ENCODE measurements around the gene SECISBP2.

The SECISBP2 gene

GRCh38 chr9:89304020-89304833, 14.1 kb upstream of the SECISBP2 start:
- no peak overlapping the region for H2BK120ac ChIP-seq (ENCODE audit: insufficient read depth, low read length, poor library complexity)
- no peak overlapping the region for H2AFZ ChIP-seq (ENCODE audit: insufficient read depth, low read length, poor library complexity)
- no peak overlapping the region for H4K12ac ChIP-seq (ENCODE audit: low read depth, low read length)
- H3K4me2 ChIP-seq (ENCODE audit: low read length), result no peak overlapping the region
- no peak overlapping the region for H2BK12ac ChIP-seq (ENCODE audit: low read length)
- H3K27me3 ChIP-seq (ENCODE audit: insufficient read depth, low read length), result no peaks in the 10 kb centered on the region
- H3K9ac ChIP-seq (ENCODE audit: low read length), result no peak overlapping the region
- H3K4ac ChIP-seq (ENCODE audit: low read depth, low read length), result no peak overlapping the region
- H3K79me2 ChIP-seq (ENCODE audit: control insufficient read depth, insufficient read depth, low read length, poor library complexity), result no peaks in the 10 kb centered on the region
- peaks cover 3% of the 10 kb centered on the region for H3K79me1 ChIP-seq (ENCODE audit: low read length)
- no peak overlapping the region for H3K27ac ChIP-seq (ENCODE audit: low read depth, low read length)
- no peak overlapping the region for H3K18ac ChIP-seq (ENCODE audit: low read length)
- H3K4me3 ChIP-seq (ENCODE audit: low read depth, low read length), result no peak overlapping the region
- H3K36me3 ChIP-seq (ENCODE audit: control insufficient read depth in 1 of 2, insufficient read depth in 2 of 2, low read length in 2 of 2), result no peaks in the 10 kb centered on the region
- H3K4me1 ChIP-seq (ENCODE audit: control insufficient read depth in 1 of 2, insufficient read depth in 2 of 2, low read length in 2 of 2), result peaks cover 1 to 4% of the 10 kb centered on the region in 2 experiments
- no peak overlapping the region for H2AK5ac ChIP-seq (ENCODE audit: low read length)
- H2BK5ac ChIP-seq (ENCODE audit: low read depth, low read length, poor library complexity), result no peak overlapping the region
- peak in 1 of 2 donors; percentile 9 for DNase-seq
- H3K14ac ChIP-seq (ENCODE audit: low read length), result no peak overlapping the region
- no peak overlapping the region for H4K91ac ChIP-seq (ENCODE audit: low read depth, low read length)
- no peaks in the 10 kb centered on the region for H3K9me3 ChIP-seq (ENCODE audit: insufficient read depth, low read depth, low read length)
- WGBS (ENCODE audit: extremely low coverage, insufficient coverage, insufficient read length), result no CpG with 5 or more reads among the region's 7 CpGs
- no peak overlapping the region for H3K23ac ChIP-seq (ENCODE audit: low read length)
- no peak overlapping the region for H4K8ac ChIP-seq (ENCODE audit: low read depth, low read length)

- WGBS (ENCODE audit: extremely low coverage, insufficient coverage, insufficient read length), result no CpG with 5 or more reads among the region's 2 CpGs
- Histone ChIP-seq H4K91ac (ENCODE audit: low read depth, low read length) (no peak overlapping the region), H3K27ac (ENCODE audit: low read depth, low read length) (no peak overlapping the region), H4K8ac (ENCODE audit: low read depth, low read length) (no peak overlapping the region), H3K23ac (ENCODE audit: low read length) (no peak overlapping the region), H3K14ac (ENCODE audit: low read length) (no peak overlapping the region), H3K9me3 (ENCODE audit: insufficient read depth, low read depth, low read length) (no peaks in the 10 kb centered on the region), H2BK120ac (ENCODE audit: insufficient read depth, low read length, poor library complexity) (no peak overlapping the region), H3K27me3 (ENCODE audit: insufficient read depth, low read length) (no peaks in the 10 kb centered on the region), H2BK5ac (ENCODE audit: low read depth, low read length, poor library complexity) (no peak overlapping the region), H3K79me2 (ENCODE audit: control insufficient read depth, insufficient read depth, low read length, poor library complexity) (no peaks in the 10 kb centered on the region), H2AFZ (ENCODE audit: insufficient read depth, low read length, poor library complexity) (no peak overlapping the region), H2AK5ac (ENCODE audit: low read length) (no peak overlapping the region), H3K9ac (ENCODE audit: low read length) (no peak overlapping the region), H3K4ac (ENCODE audit: low read depth, low read length) (no peak overlapping the region), H4K12ac (ENCODE audit: low read depth, low read length) (no peak overlapping the region), H3K4me2 (ENCODE audit: low read length) (no peak overlapping the region), H3K79me1 (ENCODE audit: low read length) (peaks cover 5% of the 10 kb centered on the region), H3K4me3 (ENCODE audit: low read depth, low read length) (no peak overlapping the region), H3K36me3 (ENCODE audit: control insufficient read depth in 1 of 2, insufficient read depth in 2 of 2, low read length in 2 of 2) (no peaks in the 10 kb centered on the region), H2BK12ac (ENCODE audit: low read length) (no peak overlapping the region), H3K4me1 (ENCODE audit: control insufficient read depth in 1 of 2, insufficient read depth in 2 of 2, low read length in 2 of 2) (peaks cover 5 to 6% of the 10 kb centered on the region in 2 experiments), H3K18ac (ENCODE audit: low read length) (no peak overlapping the region)
- no peak for DNase-seq
Observed at GRCh38 chr9:89304834-89305188, 13.5 kb upstream of the SECISBP2 start.

- Histone ChIP-seq H4K8ac (ENCODE audit: low read depth, low read length) (no peak overlapping the region), H3K79me2 (ENCODE audit: control insufficient read depth, insufficient read depth, low read length, poor library complexity) (peaks cover 5% of the 10 kb centered on the region), H3K4ac (ENCODE audit: low read depth, low read length) (no peak overlapping the region), H3K18ac (ENCODE audit: low read length) (no peak overlapping the region), H2AK5ac (ENCODE audit: low read length) (no peak overlapping the region), H3K36me3 (ENCODE audit: control insufficient read depth in 1 of 2, insufficient read depth in 2 of 2, low read length in 2 of 2) (no peaks in the 10 kb centered on the region), H3K4me3 (ENCODE audit: low read depth, low read length) (no peak overlapping the region), H4K91ac (ENCODE audit: low read depth, low read length) (no peak overlapping the region), H3K4me2 (ENCODE audit: low read length) (no peak overlapping the region), H3K27me3 (ENCODE audit: insufficient read depth, low read length) (no peaks in the 10 kb centered on the region), H2BK12ac (ENCODE audit: low read length) (no peak overlapping the region), H2BK120ac (ENCODE audit: insufficient read depth, low read length, poor library complexity) (no peak overlapping the region), H4K12ac (ENCODE audit: low read depth, low read length) (no peak overlapping the region), H2BK5ac (ENCODE audit: low read depth, low read length, poor library complexity) (no peak overlapping the region), H3K14ac (ENCODE audit: low read length) (no peak overlapping the region), H3K9ac (ENCODE audit: low read length) (no peak overlapping the region), H3K27ac (ENCODE audit: low read depth, low read length) (no peak overlapping the region), H3K4me1 (ENCODE audit: control insufficient read depth in 1 of 2, insufficient read depth in 2 of 2, low read length in 2 of 2) (peaks cover 5 to 6% of the 10 kb centered on the region in 2 experiments), H2AFZ (ENCODE audit: insufficient read depth, low read length, poor library complexity) (no peak overlapping the region), H3K79me1 (ENCODE audit: low read length) (peaks cover 11% of the 10 kb centered on the region), H3K9me3 (ENCODE audit: insufficient read depth, low read depth, low read length) (no peaks in the 10 kb centered on the region), H3K23ac (ENCODE audit: low read length) (no peak overlapping the region)
- WGBS (ENCODE audit: extremely low coverage, insufficient coverage, insufficient read length), result no CpG with 5 or more reads among the region's 3 CpGs
- DNase-seq, result no peak
Observed at GRCh38 chr9:89305868-89306267, 12.4 kb upstream of the SECISBP2 start.

GRCh38 chr9:89309166-89309565, 9.1 kb upstream of the SECISBP2 start:
- peak overlapping the region; percentile 23 for H2BK5ac ChIP-seq (ENCODE audit: low read depth, low read length, poor library complexity)
- H3K79me1 ChIP-seq (ENCODE audit: low read length), result peaks cover 15% of the 10 kb centered on the region

More at GRCh38 chr9:89309166-89309565, 9.1 kb upstream of the SECISBP2 start:
- peak overlapping the region; percentile 77 for H3K27ac ChIP-seq (ENCODE audit: low read depth, low read length)
- no peak overlapping the region for H3K4me3 ChIP-seq (ENCODE audit: low read depth, low read length)
- no peak overlapping the region for H2AK5ac ChIP-seq (ENCODE audit: low read length)
- H3K9ac ChIP-seq (ENCODE audit: low read length), result no peak overlapping the region
- H3K4me2 ChIP-seq (ENCODE audit: low read length), result peak overlapping the region; percentile 25
- H2BK12ac ChIP-seq (ENCODE audit: low read length), result peak overlapping the region; percentile 58
- H3K18ac ChIP-seq (ENCODE audit: low read length), result peak overlapping the region; percentile 5
- H4K12ac ChIP-seq (ENCODE audit: low read depth, low read length), result peak overlapping the region; percentile 39
- H3K4me1 ChIP-seq (ENCODE audit: control insufficient read depth in 1 of 2, insufficient read depth in 2 of 2, low read length in 2 of 2), result peaks cover 5 to 6% of the 10 kb centered on the region in 2 experiments
- H3K9me3 ChIP-seq (ENCODE audit: insufficient read depth, low read depth, low read length), result no peaks in the 10 kb centered on the region
- H3K27me3 ChIP-seq (ENCODE audit: insufficient read depth, low read length), result no peaks in the 10 kb centered on the region
- H2BK120ac ChIP-seq (ENCODE audit: insufficient read depth, low read length, poor library complexity), result peak overlapping the region; percentile 23
- H2AFZ ChIP-seq (ENCODE audit: insufficient read depth, low read length, poor library complexity), result no peak overlapping the region
- no peak overlapping the region for H3K4ac ChIP-seq (ENCODE audit: low read depth, low read length)
- WGBS (ENCODE audit: extremely low coverage, insufficient coverage, insufficient read length), result no CpG with 5 or more reads among the region's 6 CpGs
- peak; percentile 46 to 65 for DNase-seq
- no peaks in the 10 kb centered on the region for H3K36me3 ChIP-seq (ENCODE audit: control insufficient read depth in 1 of 2, insufficient read depth in 2 of 2, low read length in 2 of 2)
- H4K91ac ChIP-seq (ENCODE audit: low read depth, low read length), result peak overlapping the region; percentile 32
- peak overlapping the region; percentile 92 for H4K8ac ChIP-seq (ENCODE audit: low read depth, low read length)
- no peak overlapping the region for H3K23ac ChIP-seq (ENCODE audit: low read length)
- H3K14ac ChIP-seq (ENCODE audit: low read length), result no peak overlapping the region
- peaks cover 18% of the 10 kb centered on the region for H3K79me2 ChIP-seq (ENCODE audit: control insufficient read depth, insufficient read depth, low read length, poor library complexity)
